GM18517 (cell line): ENCODE results near the gene CTNNA2.

ENCODE experiments used
- ATAC-seq: cut with Tn5 transposase; IDR thresholded peaks from one replicate; pipeline ENCODE4 v1.9.1; 2021; ENCODE audit warnings: mild to moderate bottlenecking, moderate library complexity; ENCODE audit not compliant: unreplicated experiment

CTNNA2 gene

GRCh38 chr2:79611448-79612016, 98.7 kb downstream of the CTNNA2 start:
- ATAC-seq = no peak

GRCh38 chr2:79612999-79613398, 100.1 kb downstream of the CTNNA2 start:
- no peak for ATAC-seq

- ATAC-seq = no peak
Measured at GRCh38 chr2:79619442-79619841, 106.6 kb downstream of the CTNNA2 start.

GRCh38 chr2:79619976-79620375, 107.1 kb downstream of the CTNNA2 start:
- ATAC-seq = no peak

GRCh38 chr2:79620679-79621078, 107.8 kb downstream of the CTNNA2 start:
- ATAC-seq = no peak

- no peak for ATAC-seq
Measured at GRCh38 chr2:79621252-79621651, 108.4 kb downstream of the CTNNA2 start.

GRCh38 chr2:79621755-79622154, 108.9 kb downstream of the CTNNA2 start:
- no peak for ATAC-seq

GRCh38 chr2:79622508-79622907, 109.7 kb downstream of the CTNNA2 start:
- ATAC-seq = no peak

GRCh38 chr2:79627237-79627636, 114.4 kb downstream of the CTNNA2 start:
- ATAC-seq = no peak

- ATAC-seq = no peak
Measured at GRCh38 chr2:79630060-79630459, 117.2 kb downstream of the CTNNA2 start.

- ATAC-seq = no peak
Measured at GRCh38 chr2:79630972-79631557, 118.2 kb downstream of the CTNNA2 start.

- ATAC-seq = no peak
Measured at GRCh38 chr2:79638410-79638809, 125.6 kb downstream of the CTNNA2 start.

GRCh38 chr2:79638954-79639353, 126.1 kb downstream of the CTNNA2 start:
- ATAC-seq = no peak

GRCh38 chr2:79640001-79640400, 127.2 kb downstream of the CTNNA2 start:
- ATAC-seq = no peak

- no peak for ATAC-seq
Measured at GRCh38 chr2:79649531-79649930, 136.7 kb downstream of the CTNNA2 start.

- ATAC-seq = no peak
Measured at GRCh38 chr2:79660557-79660956, 147.7 kb downstream of the CTNNA2 start.

- no peak for ATAC-seq
Measured at GRCh38 chr2:79665091-79665490, 152.2 kb downstream of the CTNNA2 start.

GRCh38 chr2:79666430-79666829, 153.6 kb downstream of the CTNNA2 start:
- no peak for ATAC-seq

GRCh38 chr2:79669714-79670113, 156.9 kb downstream of the CTNNA2 start:
- no peak for ATAC-seq

- no peak for ATAC-seq
Measured at GRCh38 chr2:79670198-79670597, 157.3 kb downstream of the CTNNA2 start.

GRCh38 chr2:79686884-79687283, 174.0 kb downstream of the CTNNA2 start:
- no peak for ATAC-seq

- no peak for ATAC-seq
Measured at GRCh38 chr2:79695248-79695647, 182.4 kb downstream of the CTNNA2 start.

- ATAC-seq = no peak
Measured at GRCh38 chr2:79697200-79697599, 184.3 kb downstream of the CTNNA2 start.
